ENCODE results near the gene AFG1L.

The AFG1L gene

DNA sequence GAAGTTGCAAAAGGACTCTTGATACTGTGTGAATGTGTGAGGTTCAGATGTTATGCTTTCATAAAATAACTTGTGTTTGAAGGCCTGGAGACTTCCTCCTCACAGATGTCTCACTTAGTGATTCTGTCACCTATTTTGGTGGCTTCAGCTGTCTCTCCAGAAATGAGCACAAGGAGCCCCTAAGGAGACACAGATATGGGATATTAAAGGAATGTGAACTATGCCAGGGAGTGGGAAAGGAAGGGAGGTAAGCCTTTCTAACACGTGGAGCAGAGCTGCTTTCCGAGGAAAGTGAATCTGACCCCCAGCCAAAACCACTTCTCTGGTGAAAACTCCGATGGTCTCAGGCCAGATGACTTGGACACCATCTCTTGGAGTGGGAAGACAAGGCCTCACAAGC lies 255.4 kb downstream of the AFG1L start:
- TF ChIP-seq, protein P1, sequence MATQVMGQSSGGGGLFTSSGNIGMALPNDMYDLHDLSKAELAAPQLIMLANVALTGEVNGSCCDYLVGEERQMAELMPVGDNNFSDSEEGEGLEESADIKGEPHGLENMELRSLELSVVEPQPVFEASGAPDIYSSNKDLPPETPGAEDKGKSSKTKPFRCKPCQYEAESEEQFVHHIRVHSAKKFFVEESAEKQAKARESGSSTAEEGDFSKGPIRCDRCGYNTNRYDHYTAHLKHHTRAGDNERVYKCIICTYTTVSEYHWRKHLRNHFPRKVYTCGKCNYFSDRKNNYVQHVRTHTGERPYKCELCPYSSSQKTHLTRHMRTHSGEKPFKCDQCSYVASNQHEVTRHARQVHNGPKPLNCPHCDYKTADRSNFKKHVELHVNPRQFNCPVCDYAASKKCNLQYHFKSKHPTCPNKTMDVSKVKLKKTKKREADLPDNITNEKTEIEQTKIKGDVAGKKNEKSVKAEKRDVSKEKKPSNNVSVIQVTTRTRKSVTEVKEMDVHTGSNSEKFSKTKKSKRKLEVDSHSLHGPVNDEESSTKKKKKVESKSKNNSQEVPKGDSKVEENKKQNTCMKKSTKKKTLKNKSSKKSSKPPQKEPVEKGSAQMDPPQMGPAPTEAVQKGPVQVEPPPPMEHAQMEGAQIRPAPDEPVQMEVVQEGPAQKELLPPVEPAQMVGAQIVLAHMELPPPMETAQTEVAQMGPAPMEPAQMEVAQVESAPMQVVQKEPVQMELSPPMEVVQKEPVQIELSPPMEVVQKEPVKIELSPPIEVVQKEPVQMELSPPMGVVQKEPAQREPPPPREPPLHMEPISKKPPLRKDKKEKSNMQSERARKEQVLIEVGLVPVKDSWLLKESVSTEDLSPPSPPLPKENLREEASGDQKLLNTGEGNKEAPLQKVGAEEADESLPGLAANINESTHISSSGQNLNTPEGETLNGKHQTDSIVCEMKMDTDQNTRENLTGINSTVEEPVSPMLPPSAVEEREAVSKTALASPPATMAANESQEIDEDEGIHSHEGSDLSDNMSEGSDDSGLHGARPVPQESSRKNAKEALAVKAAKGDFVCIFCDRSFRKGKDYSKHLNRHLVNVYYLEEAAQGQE (IDR thresholded peaks at IDR 0.05; ENCODE audit: insufficient read depth in 1 of 2, low read depth in 2 of 2, low read length in 2 of 2): no peak
- TF ChIP-seq POLR2AphosphoS5 (IDR thresholded peaks at IDR 0.05; ENCODE audit: low read depth, low read length) (no peak), SIN3A (IDR thresholded peaks at IDR 0.05; ENCODE audit: borderline replicate concordance, insufficient read depth, low read length) (no peak), TAF1 (IDR thresholded peaks at IDR 0.05; ENCODE audit: borderline replicate concordance, insufficient read depth, low read length) (no peak), FOXP2 (optimal IDR thresholded peaks at IDR 0.05; ENCODE audit: borderline replicate concordance, extremely low read depth, extremely low read length, insufficient read depth) (no peak)

DNA sequence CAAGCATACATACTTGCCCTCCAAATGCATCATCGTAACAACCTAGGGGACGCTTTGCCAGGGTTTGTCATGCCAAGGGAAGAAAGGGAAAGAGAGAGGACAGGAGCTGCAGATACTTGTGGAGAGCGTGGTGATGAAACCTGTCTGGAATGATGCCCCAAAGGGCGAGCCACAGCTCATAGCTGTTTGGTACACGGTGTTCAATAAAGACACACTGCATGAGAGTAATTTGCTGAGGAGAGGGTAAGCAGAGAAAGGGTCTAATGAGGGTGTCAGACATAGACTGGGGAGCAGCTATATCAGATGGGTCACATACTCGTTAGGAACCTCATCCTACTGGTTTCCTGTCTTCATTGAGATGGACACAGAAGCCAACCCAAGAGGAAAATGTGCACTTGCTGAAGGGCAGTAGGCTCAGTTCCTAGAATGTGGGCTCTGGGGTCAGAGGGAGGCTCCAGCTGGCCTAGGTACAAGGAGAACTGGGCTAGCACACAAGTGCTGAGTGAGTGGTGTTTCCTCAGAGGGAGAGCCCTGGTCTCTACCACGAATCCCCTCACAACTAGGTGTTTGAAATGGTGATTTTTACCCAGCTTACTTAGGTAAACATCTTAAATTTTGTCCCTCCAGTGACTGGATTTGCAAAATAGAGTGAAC lies 260.7 kb downstream of the AFG1L start:
- TF ChIP-seq SIN3A (IDR thresholded peaks at IDR 0.05; ENCODE audit: borderline replicate concordance, insufficient read depth, low read length) (no peak), TAF1 (IDR thresholded peaks at IDR 0.05; ENCODE audit: borderline replicate concordance, insufficient read depth, low read length) (no peak), POLR2AphosphoS5 (IDR thresholded peaks at IDR 0.05; ENCODE audit: low read depth, low read length) (no peak), FOXP2 (optimal IDR thresholded peaks at IDR 0.05; ENCODE audit: borderline replicate concordance, extremely low read depth, extremely low read length, insufficient read depth) (no peak)
- TF ChIP-seq, protein P1 (IDR thresholded peaks at IDR 0.05; ENCODE audit: insufficient read depth in 1 of 2, low read depth in 2 of 2, low read length in 2 of 2): no peak

DNA sequence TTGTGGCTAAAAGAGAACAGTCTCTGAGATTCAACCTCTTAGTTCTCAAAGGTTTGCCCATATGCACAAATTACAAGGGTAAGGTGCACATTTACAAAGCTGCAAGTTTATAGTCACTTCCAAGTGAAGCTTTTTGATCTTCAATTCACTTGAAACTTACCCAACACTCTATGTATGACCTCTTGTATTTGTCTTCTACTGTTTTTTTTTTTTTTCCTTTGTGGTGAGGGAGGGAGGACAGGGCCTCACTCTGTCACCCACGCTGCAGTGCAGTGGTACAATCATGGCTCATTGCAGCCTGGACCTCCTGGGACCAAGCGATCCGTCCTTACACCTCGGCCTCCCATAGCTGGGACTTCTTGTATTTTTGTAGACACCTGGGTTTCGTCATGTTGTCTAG lies 261.4 kb downstream of the AFG1L start:
- TF ChIP-seq, protein P1 (IDR thresholded peaks at IDR 0.05; ENCODE audit: insufficient read depth in 1 of 2, low read depth in 2 of 2, low read length in 2 of 2): no peak
- no peak for TF ChIP-seq SIN3A (IDR thresholded peaks at IDR 0.05; ENCODE audit: borderline replicate concordance, insufficient read depth, low read length)
- no peak for TF ChIP-seq FOXP2 (optimal IDR thresholded peaks at IDR 0.05; ENCODE audit: borderline replicate concordance, extremely low read depth, extremely low read length, insufficient read depth)
- no peak for TF ChIP-seq TAF1 (IDR thresholded peaks at IDR 0.05; ENCODE audit: borderline replicate concordance, insufficient read depth, low read length)
- no peak for TF ChIP-seq POLR2AphosphoS5 (IDR thresholded peaks at IDR 0.05; ENCODE audit: low read depth, low read length)

DNA sequence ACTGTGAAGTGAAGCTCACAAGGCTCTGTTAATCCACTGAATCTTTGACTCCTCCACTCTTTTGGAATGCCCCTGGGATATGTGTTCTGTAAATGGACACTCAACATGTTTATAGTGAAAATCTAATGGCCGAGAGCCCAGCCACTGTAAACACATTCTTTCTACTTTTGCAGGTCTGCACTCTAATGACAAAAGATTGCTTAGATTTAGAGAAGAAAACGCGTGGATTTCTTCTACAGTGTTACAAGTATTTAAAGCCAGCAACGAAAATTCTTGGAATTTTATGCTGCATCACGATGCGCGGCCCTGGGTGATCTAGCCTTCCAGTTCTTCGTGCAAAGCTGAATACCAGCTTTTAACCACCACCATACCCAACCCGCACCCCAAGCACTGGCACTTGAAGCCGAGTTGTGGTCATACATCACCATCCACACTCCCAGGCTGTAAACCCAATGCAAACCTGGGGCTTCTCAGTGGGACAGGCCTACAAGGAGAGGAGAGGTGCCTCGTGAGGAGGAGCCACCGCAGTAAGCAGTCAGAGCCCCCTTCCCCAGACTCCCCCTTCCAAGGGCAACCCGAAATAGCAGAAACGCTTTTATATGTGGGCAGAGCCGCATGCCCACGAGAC lies 262.1 kb downstream of the AFG1L start:
- TF ChIP-seq TAF1 (IDR thresholded peaks at IDR 0.05; ENCODE audit: borderline replicate concordance, insufficient read depth, low read length) (no peak), FOXP2 (optimal IDR thresholded peaks at IDR 0.05; ENCODE audit: borderline replicate concordance, extremely low read depth, extremely low read length, insufficient read depth) (no peak), POLR2AphosphoS5 (IDR thresholded peaks at IDR 0.05; ENCODE audit: low read depth, low read length) (no peak)
- TF ChIP-seq, protein P1 (IDR thresholded peaks at IDR 0.05; ENCODE audit: insufficient read depth in 1 of 2, low read depth in 2 of 2, low read length in 2 of 2): no peak

Data from PFSK-1 (cell line).